ENCODE measurements around the gene RIGI. TPM values are rescaled to one million over a fixed set of nuclear protein-coding genes. Genes with fewer than 3 reads are reported as not detected.

RIGI gene
- total and polyA plus RNA-seq, 7 donors: 1.3 to 5.4 (median 3.6) TPM

- Histone ChIP-seq H3K9me3 (no peaks in the 10 kb centered on the region), H3K27ac (no peak overlapping the region), H3K27me3 (ENCODE audit: insufficient read depth in 3 of 3, low read length in 2 of 3) (no peaks in the 10 kb centered on the region), H3K4me1 (no peaks in the 10 kb centered on the region), H3K36me3 (ENCODE audit: insufficient read depth in 1 of 2, low read depth in 1 of 2) (no peaks in the 10 kb centered on the region), H3K4me3 (no peak overlapping the region)
- no peak for TF ChIP-seq CTCF (IDR thresholded peaks at IDR 0.05)
- WGBS, 3 donors: 91 to 100% (median 93%) methylated on average over 1 of the region's 1 CpG
- intact Hi-C loops (cut with DNase I): no loop called here
- ATAC-seq (no peak), DNase-seq (no peak)
Observed at GRCh38 chr9:32508728-32509127, 17.3 kb downstream of the RIGI start.

- no peak overlapping the region for H3K4me3 ChIP-seq
- no peak for ATAC-seq
- peaks cover 0 to 18% of the 10 kb centered on the region in 2 donors for H3K36me3 ChIP-seq (ENCODE audit: insufficient read depth in 1 of 2, low read depth in 1 of 2)
- WGBS, 3 donors: 82 to 86% (median 84%) methylated on average over 3 of the region's 3 CpGs
- intact Hi-C loops (cut with DNase I): no loop called here
- no peak overlapping the region for H3K27ac ChIP-seq
- H3K4me1 ChIP-seq: no peaks in the 10 kb centered on the region
- no peak for DNase-seq
- no peaks in the 10 kb centered on the region for H3K9me3 ChIP-seq
- TF ChIP-seq CTCF (IDR thresholded peaks at IDR 0.05): no peak
- no peaks in the 10 kb centered on the region for H3K27me3 ChIP-seq (ENCODE audit: insufficient read depth in 3 of 3, low read length in 2 of 3)
Observed at GRCh38 chr9:32503008-32503407, 23.0 kb downstream of the RIGI start.

- no peaks in the 10 kb centered on the region for H3K9me3 ChIP-seq
- ATAC-seq (no peak), DNase-seq (no peak)
- H3K4me3 ChIP-seq: no peak overlapping the region
- WGBS, 3 donors: 33 to 47% (median 44%) methylated on average over 4 of the region's 4 CpGs
- no peaks in the 10 kb centered on the region for H3K4me1 ChIP-seq
- TF ChIP-seq CTCF (IDR thresholded peaks at IDR 0.05): no peak
- intact Hi-C loops (cut with DNase I): no loop called here
- H3K27ac ChIP-seq: no peak overlapping the region
- H3K27me3 ChIP-seq (ENCODE audit: insufficient read depth in 3 of 3, low read length in 2 of 3): no peaks in the 10 kb centered on the region
- H3K36me3 ChIP-seq (ENCODE audit: insufficient read depth in 1 of 2, low read depth in 1 of 2): peaks cover 0 to 21% of the 10 kb centered on the region in 2 donors
Observed at GRCh38 chr9:32502464-32502863, 23.5 kb downstream of the RIGI start.

GRCh38 chr9:32501868-32502267 lies 24.1 kb downstream of the RIGI start:
- H3K4me1 ChIP-seq: no peaks in the 10 kb centered on the region
- no peak overlapping the region for H3K27ac ChIP-seq
- intact Hi-C loops (cut with DNase I): no loop called here
- no peak for DNase-seq
- no peak overlapping the region for H3K4me3 ChIP-seq
- ATAC-seq: no peak
- H3K9me3 ChIP-seq: no peaks in the 10 kb centered on the region
- WGBS, 3 donors: 83 to 91% (median 88%) methylated on average over 1 of the region's 1 CpG
- TF ChIP-seq CTCF (IDR thresholded peaks at IDR 0.05): no peak
- H3K27me3 ChIP-seq (ENCODE audit: insufficient read depth in 3 of 3, low read length in 2 of 3): no peaks in the 10 kb centered on the region
- peaks cover 0 to 21% of the 10 kb centered on the region in 2 donors for H3K36me3 ChIP-seq (ENCODE audit: insufficient read depth in 1 of 2, low read depth in 1 of 2)

- Histone ChIP-seq H3K4me3 (no peak overlapping the region), H3K36me3 (ENCODE audit: insufficient read depth in 1 of 2, low read depth in 1 of 2) (peaks cover 0 to 21% of the 10 kb centered on the region in 2 donors), H3K27ac (no peak overlapping the region), H3K4me1 (no peaks in the 10 kb centered on the region), H3K9me3 (no peaks in the 10 kb centered on the region), H3K27me3 (ENCODE audit: insufficient read depth in 3 of 3, low read length in 2 of 3) (no peaks in the 10 kb centered on the region)
- DNase-seq: no peak
- WGBS, 3 donors: 73 to 91% (median 86%) methylated on average over 2 of the region's 2 CpGs
- intact Hi-C loops (cut with DNase I): no loop called here
- TF ChIP-seq CTCF (IDR thresholded peaks at IDR 0.05): no peak
- no peak for ATAC-seq
Observed at GRCh38 chr9:32500768-32501167, 25.2 kb downstream of the RIGI start.

Measured in psoas muscle (tissue), 8 donors.